Measurements from ENCODE around the gene FGF12. TPM values are rescaled to one million over a fixed set of nuclear protein-coding genes. Genes with fewer than 3 reads are reported as not detected.

FGF12 gene
- total RNA-seq, 1 donor from 2014 or later, result 3.9 TPM

- ATAC-seq (no peak), DNase-seq (no peak)
- TF ChIP-seq, protein P1, sequence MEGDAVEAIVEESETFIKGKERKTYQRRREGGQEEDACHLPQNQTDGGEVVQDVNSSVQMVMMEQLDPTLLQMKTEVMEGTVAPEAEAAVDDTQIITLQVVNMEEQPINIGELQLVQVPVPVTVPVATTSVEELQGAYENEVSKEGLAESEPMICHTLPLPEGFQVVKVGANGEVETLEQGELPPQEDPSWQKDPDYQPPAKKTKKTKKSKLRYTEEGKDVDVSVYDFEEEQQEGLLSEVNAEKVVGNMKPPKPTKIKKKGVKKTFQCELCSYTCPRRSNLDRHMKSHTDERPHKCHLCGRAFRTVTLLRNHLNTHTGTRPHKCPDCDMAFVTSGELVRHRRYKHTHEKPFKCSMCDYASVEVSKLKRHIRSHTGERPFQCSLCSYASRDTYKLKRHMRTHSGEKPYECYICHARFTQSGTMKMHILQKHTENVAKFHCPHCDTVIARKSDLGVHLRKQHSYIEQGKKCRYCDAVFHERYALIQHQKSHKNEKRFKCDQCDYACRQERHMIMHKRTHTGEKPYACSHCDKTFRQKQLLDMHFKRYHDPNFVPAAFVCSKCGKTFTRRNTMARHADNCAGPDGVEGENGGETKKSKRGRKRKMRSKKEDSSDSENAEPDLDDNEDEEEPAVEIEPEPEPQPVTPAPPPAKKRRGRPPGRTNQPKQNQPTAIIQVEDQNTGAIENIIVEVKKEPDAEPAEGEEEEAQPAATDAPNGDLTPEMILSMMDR (IDR thresholded peaks at IDR 0.05), result no peak
Measured at GRCh38 chr3:192129586-192129985, 597.8 kb downstream of the FGF12 start.

GRCh38 chr3:192128922-192129321, 598.4 kb downstream of the FGF12 start:
- TF ChIP-seq, protein P1 (IDR thresholded peaks at IDR 0.05), result no peak
- Histone ChIP-seq H3K27me3 (ENCODE audit: low read depth) (no peaks in the 10 kb centered on the region), H3K9me3 (no peaks in the 10 kb centered on the region), H3K36me3 (no peaks in the 10 kb centered on the region), H3K27ac (no peak overlapping the region), H3K4me1 (no peaks in the 10 kb centered on the region), H3K4me3 (no peak overlapping the region)
- ATAC-seq (no peak), DNase-seq (no peak)
- intact Hi-C loops (cut with DNase I), result no loop called here

More at GRCh38 chr3:192129586-192129985, 597.8 kb downstream of the FGF12 start:
- no peaks in the 10 kb centered on the region for H3K36me3 ChIP-seq
- H3K4me3 ChIP-seq, result no peak overlapping the region
- no peaks in the 10 kb centered on the region for H3K9me3 ChIP-seq
- no peak overlapping the region for H3K27ac ChIP-seq
- H3K4me1 ChIP-seq, result no peaks in the 10 kb centered on the region
- intact Hi-C loops (cut with DNase I), result no loop called here
- no peaks in the 10 kb centered on the region for H3K27me3 ChIP-seq (ENCODE audit: low read depth)

DNA sequence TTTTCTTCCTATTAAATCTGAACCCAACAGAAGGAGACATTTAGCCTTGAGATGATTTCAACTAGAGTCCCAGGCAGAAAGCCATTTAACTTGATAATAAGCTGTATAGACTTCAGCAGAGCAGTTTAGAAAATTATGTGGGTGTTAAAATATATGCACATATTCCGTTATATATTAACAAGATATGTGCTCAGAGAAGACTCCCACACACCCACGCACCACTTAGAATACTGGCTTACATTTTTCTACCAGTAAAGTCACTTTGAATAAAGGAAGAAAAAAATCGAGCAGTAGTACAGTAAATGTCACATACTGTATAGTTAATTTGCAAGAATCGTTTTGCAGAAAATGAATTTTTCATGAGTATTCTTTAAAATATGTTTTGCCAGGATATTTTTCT, 599.3 kb downstream of the FGF12 start:
- no peak for ATAC-seq
- Histone ChIP-seq H3K27ac (no peak overlapping the region), H3K36me3 (no peaks in the 10 kb centered on the region), H3K4me1 (no peaks in the 10 kb centered on the region), H3K4me3 (no peak overlapping the region), H3K9me3 (no peaks in the 10 kb centered on the region), H3K27me3 (ENCODE audit: low read depth) (no peaks in the 10 kb centered on the region)
- intact Hi-C loops (cut with DNase I), result no loop called here
- TF ChIP-seq, protein P1 (IDR thresholded peaks at IDR 0.05), result no peak
- DNase-seq, result no peak

- H3K4me1 ChIP-seq, result no peaks in the 10 kb centered on the region
- no peaks in the 10 kb centered on the region for H3K9me3 ChIP-seq
- intact Hi-C loops (cut with DNase I), result no loop called here
- no peak overlapping the region for H3K4me3 ChIP-seq
- TF ChIP-seq, protein P1 (IDR thresholded peaks at IDR 0.05), result no peak
- H3K36me3 ChIP-seq, result no peaks in the 10 kb centered on the region
- no peak for ATAC-seq
- no peaks in the 10 kb centered on the region for H3K27me3 ChIP-seq (ENCODE audit: low read depth)
- no peak overlapping the region for H3K27ac ChIP-seq
- DNase-seq, result no peak
Measured at GRCh38 chr3:192122832-192123594, 604.3 kb downstream of the FGF12 start.

GRCh38 chr3:192121923-192122322, 605.4 kb downstream of the FGF12 start:
- ATAC-seq, result no peak
- Histone ChIP-seq H3K9me3 (no peaks in the 10 kb centered on the region), H3K27ac (no peak overlapping the region), H3K36me3 (no peaks in the 10 kb centered on the region), H3K4me3 (no peak overlapping the region), H3K27me3 (ENCODE audit: low read depth) (no peaks in the 10 kb centered on the region), H3K4me1 (no peaks in the 10 kb centered on the region)
- DNase-seq, result no peak
- intact Hi-C loops (cut with DNase I), result no loop called here
- TF ChIP-seq, protein P1 (IDR thresholded peaks at IDR 0.05), result no peak
